Measurements from ENCODE around the gene SOCS6. TPM values are rescaled to one million over a fixed set of nuclear protein-coding genes. Genes with fewer than 3 reads are reported as not detected.
A peak's percentile ranks its signal among the peaks of the same experiment; 100 is the strongest.

The SOCS6 gene
- total and polyA plus RNA-seq, 2 experiments from 2014 or later: 14.4 to 35.3 TPM

DNA sequence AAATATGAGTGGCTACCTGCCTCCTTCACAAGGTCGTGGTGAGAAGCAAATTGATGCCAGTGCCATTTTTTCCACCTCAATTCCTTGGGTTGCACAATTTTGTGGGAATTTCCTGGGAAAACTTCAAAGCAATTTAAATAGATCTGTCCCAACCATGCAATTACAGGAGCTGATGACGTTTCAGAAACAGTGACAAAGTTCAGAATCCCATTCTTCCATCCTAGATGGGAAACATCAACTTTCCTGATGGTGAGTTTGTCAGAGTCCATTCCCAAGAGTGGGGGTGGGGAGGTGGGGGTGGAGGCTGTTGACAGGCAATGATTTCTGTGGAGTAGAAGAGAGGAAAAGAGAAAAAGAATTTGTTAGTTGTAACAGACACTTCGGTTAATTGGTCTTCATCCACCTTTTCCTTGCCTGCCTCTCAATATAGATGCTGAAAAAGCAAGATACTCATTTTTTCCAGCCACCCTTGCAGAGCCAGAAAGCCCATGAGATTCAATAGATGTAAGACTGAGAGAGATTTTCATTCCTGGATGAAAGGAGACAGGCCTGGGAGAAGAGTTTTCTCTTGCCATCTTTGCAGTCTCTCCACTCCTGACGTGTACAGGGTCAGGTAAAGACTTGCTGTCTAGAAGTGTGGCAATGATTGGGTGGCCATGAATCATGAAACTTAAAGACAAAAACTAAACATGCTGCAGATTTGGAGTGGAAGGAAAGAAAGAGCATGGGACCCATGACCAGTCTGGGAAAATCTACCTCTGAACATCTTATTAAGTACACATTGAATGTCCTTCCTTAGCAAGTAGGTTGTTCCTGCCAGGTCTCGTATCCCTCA, 47.3 kb downstream of the SOCS6 start:
- Histone ChIP-seq H4K20me1 (ENCODE audit: insufficient read depth, poor library complexity, severe bottlenecking) (no peaks in the 10 kb centered on the region), H3K9me3 (ENCODE audit: low read depth) (peaks cover 8% of the 10 kb centered on the region), H3K4me2 (no peak overlapping the region), H3K36me3 (replicated peaks; ENCODE audit: insufficient read depth, low read depth) (no peaks in the 10 kb centered on the region), H2AFZ (no peak overlapping the region), H3K4me3 (no peak overlapping the region), H3K27me3 (no peaks in the 10 kb centered on the region), H3K4me1 (ENCODE audit: insufficient read depth) (no peaks in the 10 kb centered on the region), H3K9me2 (replicated peaks; ENCODE audit: insufficient read depth) (no peaks in the 10 kb centered on the region), H3K79me2 (no peaks in the 10 kb centered on the region), H3K27ac (peak overlapping the region; percentile 68)
- 74% methylated on average over 5 of the region's 5 CpGs for WGBS (ENCODE audit: low lambda C conversion rate, missing lambda C conversion rate)
- peak; percentile 26 for DNase-seq (ENCODE audit: low spot score)
- TF ChIP-seq EZH2 (IDR thresholded peaks at IDR 0.05; ENCODE audit: borderline replicate concordance) (no peak), EZH2phosphoT487 (IDR thresholded peaks at IDR 0.05; ENCODE audit: low read depth, severe bottlenecking, unreplicated experiment) (no peak)
- TF ChIP-seq, protein P1, sequence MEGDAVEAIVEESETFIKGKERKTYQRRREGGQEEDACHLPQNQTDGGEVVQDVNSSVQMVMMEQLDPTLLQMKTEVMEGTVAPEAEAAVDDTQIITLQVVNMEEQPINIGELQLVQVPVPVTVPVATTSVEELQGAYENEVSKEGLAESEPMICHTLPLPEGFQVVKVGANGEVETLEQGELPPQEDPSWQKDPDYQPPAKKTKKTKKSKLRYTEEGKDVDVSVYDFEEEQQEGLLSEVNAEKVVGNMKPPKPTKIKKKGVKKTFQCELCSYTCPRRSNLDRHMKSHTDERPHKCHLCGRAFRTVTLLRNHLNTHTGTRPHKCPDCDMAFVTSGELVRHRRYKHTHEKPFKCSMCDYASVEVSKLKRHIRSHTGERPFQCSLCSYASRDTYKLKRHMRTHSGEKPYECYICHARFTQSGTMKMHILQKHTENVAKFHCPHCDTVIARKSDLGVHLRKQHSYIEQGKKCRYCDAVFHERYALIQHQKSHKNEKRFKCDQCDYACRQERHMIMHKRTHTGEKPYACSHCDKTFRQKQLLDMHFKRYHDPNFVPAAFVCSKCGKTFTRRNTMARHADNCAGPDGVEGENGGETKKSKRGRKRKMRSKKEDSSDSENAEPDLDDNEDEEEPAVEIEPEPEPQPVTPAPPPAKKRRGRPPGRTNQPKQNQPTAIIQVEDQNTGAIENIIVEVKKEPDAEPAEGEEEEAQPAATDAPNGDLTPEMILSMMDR (IDR thresholded peaks at IDR 0.05; ENCODE audit: poor library complexity): no peak

DNA sequence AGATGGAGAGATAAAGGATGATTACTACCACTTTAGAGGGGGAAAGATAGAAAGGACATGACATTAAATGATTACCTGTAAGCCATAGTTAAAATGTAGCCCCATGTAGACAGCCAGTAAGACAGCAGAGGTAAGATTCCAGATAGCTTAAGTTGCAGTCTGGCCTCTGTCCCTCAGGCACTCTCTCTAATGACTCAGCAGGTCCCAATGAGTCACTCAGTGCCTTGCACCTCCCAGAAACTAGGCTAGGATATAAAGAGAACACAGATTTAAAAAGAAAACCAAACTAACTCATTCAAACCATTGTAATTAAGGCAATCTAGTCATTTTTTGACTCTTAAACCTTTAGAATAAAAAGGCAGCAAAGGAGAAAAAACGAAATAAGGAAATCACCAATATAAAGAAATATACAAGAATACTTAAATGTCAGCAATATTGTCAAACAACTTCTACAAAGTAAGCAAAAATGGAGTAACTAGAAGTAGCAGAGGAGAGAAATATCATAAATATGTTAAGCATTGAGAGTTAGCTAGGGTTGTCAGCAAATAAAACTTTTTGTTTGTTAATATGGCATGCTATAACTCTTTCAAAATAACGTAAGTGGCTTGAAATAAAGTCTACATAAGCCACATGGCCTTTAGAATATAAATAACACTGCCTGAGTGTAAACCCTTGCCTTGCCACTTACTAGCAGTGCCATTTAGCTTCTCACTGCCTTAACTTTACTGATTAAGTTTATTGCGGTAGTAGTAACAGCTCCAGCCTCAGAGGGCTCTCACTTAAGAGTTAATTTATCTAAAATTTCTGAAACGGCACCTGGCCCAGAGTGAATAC, 48.5 kb downstream of the SOCS6 start:
- Histone ChIP-seq H3K27ac (peak overlapping the region; percentile 68), H3K9me3 (ENCODE audit: low read depth) (peaks cover 8% of the 10 kb centered on the region), H3K9me2 (replicated peaks; ENCODE audit: insufficient read depth) (no peaks in the 10 kb centered on the region), H3K4me3 (no peak overlapping the region), H3K4me1 (ENCODE audit: insufficient read depth) (no peaks in the 10 kb centered on the region), H3K27me3 (no peaks in the 10 kb centered on the region), H3K79me2 (no peaks in the 10 kb centered on the region), H3K4me2 (no peak overlapping the region), H3K36me3 (replicated peaks; ENCODE audit: insufficient read depth, low read depth) (no peaks in the 10 kb centered on the region), H4K20me1 (ENCODE audit: insufficient read depth, poor library complexity, severe bottlenecking) (no peaks in the 10 kb centered on the region), H2AFZ (no peak overlapping the region)
- peak; percentile 74 for DNase-seq (ENCODE audit: low spot score)
- TF ChIP-seq EZH2phosphoT487 (IDR thresholded peaks at IDR 0.05; ENCODE audit: low read depth, severe bottlenecking, unreplicated experiment) (no peak), EZH2 (IDR thresholded peaks at IDR 0.05; ENCODE audit: borderline replicate concordance) (no peak)
- TF ChIP-seq, protein P1 (IDR thresholded peaks at IDR 0.05; ENCODE audit: poor library complexity): no peak
- WGBS (ENCODE audit: low lambda C conversion rate, missing lambda C conversion rate): 65% methylated on average over 4 of the region's 4 CpGs

DNA sequence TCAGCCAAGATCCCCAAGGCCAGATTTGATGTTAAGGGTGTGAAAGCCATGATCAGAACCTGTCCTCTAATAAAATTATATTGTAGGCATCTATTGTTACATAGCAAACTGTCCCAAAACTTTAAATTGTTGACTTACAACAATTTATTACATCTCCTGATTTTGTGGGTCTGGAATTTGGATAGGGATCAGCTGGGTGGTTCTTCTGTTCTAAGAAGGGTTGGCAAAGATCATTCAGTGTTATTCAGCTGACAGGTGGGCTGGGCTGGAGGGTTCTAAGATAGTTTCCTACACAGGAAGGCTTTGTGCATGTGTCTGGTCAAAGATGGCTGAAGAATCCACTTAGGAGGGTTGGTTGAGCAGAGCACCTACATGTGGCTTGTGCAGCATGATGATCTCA, 50.0 kb downstream of the SOCS6 start:
- no peak for DNase-seq (ENCODE audit: low spot score)
- H3K4me3 ChIP-seq: no peak overlapping the region

More for the DNA sequence above, 50.0 kb downstream of the SOCS6 start:
- H4K20me1 ChIP-seq (ENCODE audit: insufficient read depth, poor library complexity, severe bottlenecking): no peaks in the 10 kb centered on the region
- H3K4me1 ChIP-seq (ENCODE audit: insufficient read depth): no peaks in the 10 kb centered on the region
- no peak overlapping the region for H3K27ac ChIP-seq
- no peak overlapping the region for H3K4me2 ChIP-seq
- H3K9me3 ChIP-seq (ENCODE audit: low read depth): peaks cover 8% of the 10 kb centered on the region
- H3K36me3 ChIP-seq (replicated peaks; ENCODE audit: insufficient read depth, low read depth): no peaks in the 10 kb centered on the region
- no peaks in the 10 kb centered on the region for H3K9me2 ChIP-seq (replicated peaks; ENCODE audit: insufficient read depth)
- no peaks in the 10 kb centered on the region for H3K79me2 ChIP-seq
- TF ChIP-seq, protein P1 (IDR thresholded peaks at IDR 0.05; ENCODE audit: poor library complexity): no peak
- TF ChIP-seq EZH2phosphoT487 (IDR thresholded peaks at IDR 0.05; ENCODE audit: low read depth, severe bottlenecking, unreplicated experiment): no peak
- no peak for TF ChIP-seq EZH2 (IDR thresholded peaks at IDR 0.05; ENCODE audit: borderline replicate concordance)
- H3K27me3 ChIP-seq: no peaks in the 10 kb centered on the region
- no peak overlapping the region for H2AFZ ChIP-seq
